IMR-90 (cell line): ENCODE data around the gene PTPRN2. TPM values are rescaled to one million over a fixed set of nuclear protein-coding genes. Genes with fewer than 3 reads are reported as not detected.

ENCODE experiments used
- ATAC-seq: fragments of 200-7000 bp; cut with Tn5 transposase; 2 replicates; pipeline ENCODE4 v1.9.1; 2020; ENCODE audit warnings: low read depth, mild to moderate bottlenecking, moderate library complexity
- BruUV-seq: library from RNA; stranded (reverse); fragments of 400-500 nt; replicated peaks from 2 replicates; lab custom pipeline; 2021; lab: Mats Ljungman, UMichigan
- CTCF ChIA-PET: fragments of 300-600 bp; formaldehyde crosslinking; extraction: SDS; loops from one replicate; lab custom pipeline; 2021; ENCODE audit warnings: antibody characterized with exemption; lab: Yijun Ruan, JAX
- POLR2A ChIA-PET: fragments of 300-600 bp; sonication (Branson Sonifier 250); formaldehyde crosslinking; loops from one replicate; lab custom pipeline; 2022; ENCODE audit warnings: antibody characterized with exemption; ENCODE audit not compliant: unreplicated experiment; lab: Charles Lee
- DNase-seq: peaks from one replicate; pipeline ENCODE4 v3.0.0; 2013
- H2AFZ ChIP-seq: replicated peaks from 2 replicates; pipeline ENCODE3; 2013; ENCODE audit warnings: low read length, mild to moderate bottlenecking; ENCODE audit not compliant: poor library complexity
- H2AK5ac ChIP-seq: 2 replicates; pipeline ENCODE4 v1.6.1; 2013; ENCODE audit warnings: low read depth, low read length, inconsistent platforms
- H2AK9ac ChIP-seq: replicated peaks from 2 replicates; pipeline ENCODE3; 2013; ENCODE audit warnings: mild to moderate bottlenecking, low read depth, low read length, moderate library complexity; ENCODE audit not compliant: poor library complexity
- H2BK120ac ChIP-seq: 2 replicates; pipeline ENCODE4 v1.6.1; 2013; ENCODE audit warnings: low read depth, low read length, inconsistent platforms
- H2BK15ac ChIP-seq: 3 replicates; pipeline ENCODE4 v1.6.1; 2013; ENCODE audit warnings: low read depth, low read length, inconsistent platforms
- H2BK20ac ChIP-seq: 2 replicates; pipeline ENCODE4 v1.6.1; 2013; ENCODE audit warnings: low read depth, mild to moderate bottlenecking, inconsistent platforms, low read length, moderate library complexity
- H2BK5ac ChIP-seq: 2 replicates; pipeline ENCODE4 v1.6.1; 2013; ENCODE audit warnings: mild to moderate bottlenecking, low read depth, low read length, inconsistent platforms; ENCODE audit not compliant: poor library complexity, severe bottlenecking
- H3K14ac ChIP-seq: replicated peaks from 2 replicates; pipeline ENCODE4 v1.6.1; 2013; ENCODE audit warnings: low read depth, low read length, inconsistent platforms
- H3K18ac ChIP-seq: 2 replicates; pipeline ENCODE4 v1.6.1; 2013; ENCODE audit warnings: low read depth, low read length, control low read depth
- H3K23ac ChIP-seq: 2 replicates; pipeline ENCODE4 v1.6.1; 2013; ENCODE audit warnings: low read depth, low read length, inconsistent platforms
- H3K27ac ChIP-seq: 2 replicates; pipeline ENCODE4 v1.5.1; 2013; ENCODE audit warnings: mild to moderate bottlenecking, control low read depth, low read length; ENCODE audit not compliant: insufficient read depth
- H3K27me3 ChIP-seq: 2 replicates; pipeline ENCODE4 v1.6.1; 2013; ENCODE audit warnings: low read length; ENCODE audit not compliant: control insufficient read depth, insufficient read depth
- H3K36me3 ChIP-seq: 2 replicates; pipeline ENCODE4 v1.6.1; 2013; ENCODE audit warnings: low read length, mixed read lengths; ENCODE audit not compliant: control insufficient read depth, insufficient read depth
- H3K4ac ChIP-seq: 2 replicates; pipeline ENCODE4 v1.6.1; 2013; ENCODE audit warnings: low read depth, low read length, inconsistent platforms
- H3K4me1 ChIP-seq: 2 replicates; pipeline ENCODE4 v1.6.1; 2013; ENCODE audit warnings: low read length, mixed read lengths; ENCODE audit not compliant: control insufficient read depth, insufficient read depth
- H3K4me2 ChIP-seq: 2 replicates; pipeline ENCODE4 v1.6.1; 2013; ENCODE audit warnings: low read depth, mild to moderate bottlenecking, control low read depth, low read length, moderate library complexity
- H3K4me3 ChIP-seq: 2 replicates; pipeline ENCODE4 v1.5.1; 2013; ENCODE audit warnings: low read depth, mild to moderate bottlenecking, control low read depth, low read length, moderate library complexity; ENCODE audit not compliant: insufficient read depth
- H3K56ac ChIP-seq: 2 replicates; pipeline ENCODE4 v1.6.1; 2013; ENCODE audit warnings: low read length, inconsistent platforms; ENCODE audit not compliant: insufficient read depth; ENCODE audit errors: extremely low read depth
- H3K79me1 ChIP-seq, 2 experiments: 2 replicates each; pipeline ENCODE4 v1.6.1; 2013; ENCODE audit warnings: low read length in 2 of 2, inconsistent platforms in 1 of 2, low read depth in 1 of 2
- H3K9ac ChIP-seq: 2 replicates; pipeline ENCODE4 v1.6.1; 2013; ENCODE audit warnings: low read depth, low read length, control low read depth
- H3K9me1 ChIP-seq: 2 replicates; pipeline ENCODE4 v1.6.1; 2013; ENCODE audit warnings: low read length, inconsistent platforms; ENCODE audit not compliant: insufficient read depth
- H3K9me3 ChIP-seq: 2 replicates; pipeline ENCODE4 v1.6.1; 2013; ENCODE audit warnings: low read length; ENCODE audit not compliant: control insufficient read depth, insufficient read depth
- H4K20me1 ChIP-seq: 2 replicates; pipeline ENCODE4 v1.6.1; 2013; ENCODE audit warnings: low read length, inconsistent platforms; ENCODE audit not compliant: insufficient read depth
- H4K5ac ChIP-seq: 2 replicates; pipeline ENCODE4 v1.6.1; 2013; ENCODE audit warnings: mild to moderate bottlenecking, low read depth, low read length, control low read depth
- H4K8ac ChIP-seq, 2 experiments: 2 replicates each; pipeline ENCODE4 v1.6.1; 2013; ENCODE audit warnings: low read depth in 2 of 2, low read length in 2 of 2, control low read depth in 1 of 2, inconsistent platforms in 1 of 2
- H4K91ac ChIP-seq: 2 replicates; pipeline ENCODE4 v1.6.1; 2013; ENCODE audit warnings: low read depth, low read length, inconsistent platforms; ENCODE audit not compliant: insufficient read depth
- BHLHE40 ChIP-seq: fragments of 150-350 bp; IDR thresholded peaks from 2 replicates; pipeline ENCODE4 v1.6.1; 2016; ENCODE audit warnings: mild to moderate bottlenecking, low read depth, low read length
- CEBPB ChIP-seq: IDR thresholded peaks from 2 replicates; pipeline ENCODE4 v1.6.1; 2012; ENCODE audit warnings: low read depth, low read length, improper control_type of control experiment
- CHD1 ChIP-seq: IDR thresholded peaks from 2 replicates; pipeline ENCODE4 v1.6.1; 2012; ENCODE audit warnings: low read depth, low read length, improper control_type of control experiment
- CTCF ChIP-seq: conservative IDR thresholded peaks from 2 replicates; pipeline ENCODE4 v1.5.1; 2012; ENCODE audit warnings: mild to moderate bottlenecking, low read depth, low read length, improper control_type of control experiment
- ELK1 ChIP-seq: fragments of 150-350 bp; IDR thresholded peaks from 2 replicates; pipeline ENCODE4 v1.6.1; 2016; ENCODE audit warnings: low read depth, mild to moderate bottlenecking, low read length, moderate library complexity, borderline replicate concordance
- FOS ChIP-seq: fragments of 150-350 bp; IDR thresholded peaks from 2 replicates; pipeline ENCODE4 v1.6.1; 2016; ENCODE audit warnings: low read depth, low read length
- MAFK ChIP-seq: IDR thresholded peaks from 2 replicates; pipeline ENCODE4 v1.6.1; 2012; ENCODE audit warnings: low read depth, low read length, improper control_type of control experiment
- MAZ ChIP-seq: IDR thresholded peaks from 2 replicates; pipeline ENCODE4 v1.6.1; 2012; ENCODE audit warnings: low read depth, mild to moderate bottlenecking, low read length, improper control_type of control experiment, moderate library complexity, borderline replicate concordance
- NFE2L2 ChIP-seq: fragments of 150-350 bp; IDR thresholded peaks from 2 replicates; pipeline ENCODE4 v1.6.1; 2016; ENCODE audit warnings: low read depth, mild to moderate bottlenecking, low read length
- RAD21 ChIP-seq: IDR thresholded peaks from 2 replicates; pipeline ENCODE4 v1.6.1; 2012; ENCODE audit warnings: low read length, improper control_type of control experiment
- RCOR1 ChIP-seq: IDR thresholded peaks from 2 replicates; pipeline ENCODE4 v1.6.1; 2012; ENCODE audit warnings: mild to moderate bottlenecking, low read length, improper control_type of control experiment; ENCODE audit not compliant: insufficient replicate concordance
- RFX5 ChIP-seq: IDR thresholded peaks from 2 replicates; pipeline ENCODE4 v1.8.0; 2012; ENCODE audit warnings: low read depth, mild to moderate bottlenecking, low read length, moderate library complexity
- SMC3 ChIP-seq: fragments of 150-350 bp; IDR thresholded peaks from 2 replicates; pipeline ENCODE4 v1.6.1; 2016; ENCODE audit warnings: low read depth, mild to moderate bottlenecking, antibody characterized with exemption, low read length, moderate library complexity
- USF2 ChIP-seq: fragments of 150-350 bp; IDR thresholded peaks from 2 replicates; pipeline ENCODE4 v1.6.1; 2017; ENCODE audit warnings: mild to moderate bottlenecking, antibody characterized with exemption, low read length, low read depth
- WGBS, 2 experiments: methylation state at CpG; one replicate each; pipeline versions ENCODE4 v1.1.5 to v1.1.7; 2013; ENCODE audit warnings: missing lambda C conversion rate in 2 of 2; ENCODE audit not compliant: insufficient read length in 1 of 2; ENCODE audit errors: extremely low coverage in 2 of 2; 5-methylcytosine and 5-hydroxymethylcytosine counted together
- dilution Hi-C: fragments of 300-500 bp; cut with HindIII; formaldehyde crosslinking; loops from one replicate; pipeline ENCODE4 v1.14.3; 2018; ENCODE audit warnings: low sequenced_read_pairs; ENCODE audit not compliant: unreplicated experiment
- in situ Hi-C: fragments of 300-500 bp; cut with MboI; formaldehyde crosslinking; loops from 3 replicates; pipeline ENCODE4 v1.14.3; 2019; ENCODE audit warnings: low sequenced_read_pairs, inconsistent platforms, mixed read lengths
- intact Hi-C: fragments of 100-400 bp; cut with micrococcal nuclease; formaldehyde crosslinking; loops from 2 replicates; pipeline ENCODE4 v1.10.0; 2022
- polyA plus RNA-seq, 3 experiments: library from polyadenylated mRNA; depleted of rRNA; stranded (reverse); fragments of >200 nt; gene quantifications; 2 replicates each; pipeline ENCODE4 v1.2.3, GENCODE V29; 2012; ENCODE audit warnings: low replicate concordance in 1 of 3
- total RNA-seq: library from RNA; depleted of rRNA; stranded (reverse); fragments of >200 nt; gene quantifications from 2 replicates; pipeline ENCODE4 v1.2.3, GENCODE V29; 2012

The PTPRN2 gene
- total and polyA plus RNA-seq, 2 of the 4 experiments (the other 2 are of a cell fraction): 0.03 TPM; not detected in 1

GRCh38 chr7:157764946-157765537 lies 822.6 kb downstream of the PTPRN2 start:
- Histone ChIP-seq H2BK15ac (no peak overlapping the region), H3K79me1 (no peaks in the 10 kb centered on the region), H3K27ac (no peak overlapping the region), H3K18ac (no peak overlapping the region), H3K56ac (no peak overlapping the region), H3K4me2 (no peak overlapping the region), H3K23ac (no peak overlapping the region), H4K20me1 (no peaks in the 10 kb centered on the region), H3K27me3 (no peaks in the 10 kb centered on the region), H3K36me3 (no peaks in the 10 kb centered on the region), H2BK20ac (no peak overlapping the region), H2AFZ (no peak overlapping the region), H4K8ac (no peak overlapping the region), H3K9me1 (no peaks in the 10 kb centered on the region), H3K9ac (no peak overlapping the region), H3K4ac (no peak overlapping the region), H3K9me3 (peaks cover 49% of the 10 kb centered on the region), H4K5ac (no peak overlapping the region), H2BK120ac (no peak overlapping the region), H3K4me3 (no peak overlapping the region), H2AK9ac (no peak overlapping the region), H2AK5ac (no peak overlapping the region), H2BK5ac (peak overlapping the region; percentile 45), H3K14ac (no peak overlapping the region), H3K4me1 (no peaks in the 10 kb centered on the region), H4K91ac (no peak overlapping the region)
- intact Hi-C loops: no loop called here
- WGBS, 2 experiments: 41 to 100% methylated on average over 1 of the region's 1 CpG
- in situ Hi-C loops: no loop called here
- TF ChIP-seq CEBPB: no peak
- TF ChIP-seq BHLHE40: no peak
- TF ChIP-seq MAZ: no peak
- TF ChIP-seq SMC3: no peak
- no peak for TF ChIP-seq RAD21
- no peak for TF ChIP-seq USF2
- TF ChIP-seq FOS: no peak
- TF ChIP-seq RCOR1: no peak
- TF ChIP-seq CHD1: no peak
- TF ChIP-seq ELK1: no peak
- TF ChIP-seq RFX5: no peak
- TF ChIP-seq NFE2L2: no peak
- TF ChIP-seq CTCF: no peak
- no peak for TF ChIP-seq MAFK
- ChIA-PET CTCF (no interaction called here), POLR2A (no interaction called here)
- dilution Hi-C loops: no loop called here
- ATAC-seq: no peak
- BruUV-seq: no TSS peak
- DNase-seq: no peak
